NT2/D1 (cell line): Measurements from ENCODE around the gene VAPB.

Source experiments
- YY1 ChIP-seq: IDR thresholded peaks from 2 replicates; pipeline ENCODE4 v1.6.1; 2011; ENCODE audit not compliant: insufficient read length, insufficient read depth
- ZNF274 ChIP-seq: IDR thresholded peaks from 2 replicates; pipeline ENCODE4 v1.6.1; 2011; ENCODE audit warnings: mild to moderate bottlenecking, low read depth, low read length

GRCh38 chr20:58475466-58475865 lies 86.4 kb downstream of the VAPB start:
- TF ChIP-seq ZNF274 (no peak), YY1 (no peak)
